AG08395 (cell line): ENCODE measurements around the gene IFNW1.

ENCODE experiments used
- DNase-seq: peaks from one replicate; pipeline ENCODE4 v3.0.0; 2012; ENCODE audit warnings: mixed read lengths, low spot score

IFNW1 gene

DNA sequence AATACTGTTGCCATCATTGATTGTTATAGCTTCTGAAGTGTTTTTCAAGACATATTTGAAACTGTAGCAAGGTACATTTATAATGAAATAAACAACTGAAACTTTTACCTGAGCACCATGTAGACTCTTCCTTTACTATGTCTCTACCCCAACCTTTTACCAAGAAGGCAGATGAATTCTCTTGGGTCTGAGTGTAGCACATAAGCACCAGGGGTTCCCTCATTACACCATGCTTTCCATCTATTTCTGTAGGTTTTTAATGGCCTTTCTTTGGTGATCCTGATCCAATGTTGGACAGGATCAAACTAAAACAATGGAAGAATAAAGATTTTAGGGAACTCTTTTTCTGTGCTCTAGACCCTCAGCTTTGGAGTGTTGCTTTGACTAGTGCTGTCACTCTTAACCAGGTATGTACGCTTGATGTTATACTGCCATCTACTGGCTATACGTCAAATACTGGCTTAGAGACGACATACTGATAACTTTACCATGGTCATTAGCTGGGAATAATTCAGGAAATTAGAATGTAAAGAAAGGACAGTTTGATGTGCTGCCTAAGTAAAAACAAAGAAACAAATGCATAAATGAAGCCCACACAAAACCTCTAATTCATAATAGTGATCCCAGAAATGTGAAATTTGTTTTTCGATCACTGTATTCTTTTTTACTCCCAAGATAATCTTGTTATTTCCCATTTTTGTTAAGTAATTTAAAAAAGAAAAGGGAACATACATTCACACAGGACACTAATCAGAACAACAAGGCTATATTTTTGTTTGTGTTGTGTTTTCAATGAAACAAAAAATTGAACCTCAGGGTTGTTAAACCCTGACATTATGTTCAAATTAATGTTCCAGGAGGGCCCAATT, 30.7 kb downstream of the IFNW1 start:
- peak; percentile 61 for DNase-seq

DNA sequence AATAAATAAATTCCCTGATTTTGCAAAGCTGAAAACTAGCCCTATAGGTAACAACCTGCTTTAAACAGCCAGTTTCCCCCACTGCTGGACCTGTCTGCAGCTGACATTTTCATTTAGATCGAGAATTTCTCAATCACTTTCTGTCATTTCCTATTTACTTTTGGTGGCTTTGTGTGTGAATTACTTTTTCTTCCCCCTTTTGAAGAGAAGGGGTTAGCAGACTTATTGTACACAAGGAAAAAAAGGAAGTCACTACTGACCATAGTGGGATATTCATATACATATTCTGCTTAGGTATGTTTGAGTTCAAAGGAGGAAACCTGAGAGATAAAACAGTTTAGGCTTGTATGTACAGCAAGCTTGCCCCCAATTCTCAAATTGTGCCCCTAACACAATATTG, 36.8 kb downstream of the IFNW1 start:
- no peak for DNase-seq

DNA sequence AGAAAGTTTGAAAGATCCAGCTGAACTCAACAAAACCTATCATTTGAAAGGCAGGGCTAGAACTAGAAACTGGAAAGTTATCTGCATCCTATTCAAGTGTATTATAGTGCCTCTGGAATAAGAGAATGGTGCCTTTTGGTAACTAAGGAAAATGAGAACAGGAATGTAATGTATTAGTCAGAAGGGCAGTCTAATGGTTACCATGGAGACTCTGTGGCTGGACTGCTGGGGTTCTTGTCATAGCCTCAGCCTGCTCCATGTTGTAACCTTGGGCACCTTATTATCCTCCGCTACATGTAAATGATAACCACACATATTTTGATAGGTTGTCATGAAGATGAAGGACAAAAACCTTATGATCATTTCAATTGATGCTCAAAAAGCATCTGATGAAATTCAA, 39.3 kb downstream of the IFNW1 start:
- peak; percentile 17 for DNase-seq

DNA sequence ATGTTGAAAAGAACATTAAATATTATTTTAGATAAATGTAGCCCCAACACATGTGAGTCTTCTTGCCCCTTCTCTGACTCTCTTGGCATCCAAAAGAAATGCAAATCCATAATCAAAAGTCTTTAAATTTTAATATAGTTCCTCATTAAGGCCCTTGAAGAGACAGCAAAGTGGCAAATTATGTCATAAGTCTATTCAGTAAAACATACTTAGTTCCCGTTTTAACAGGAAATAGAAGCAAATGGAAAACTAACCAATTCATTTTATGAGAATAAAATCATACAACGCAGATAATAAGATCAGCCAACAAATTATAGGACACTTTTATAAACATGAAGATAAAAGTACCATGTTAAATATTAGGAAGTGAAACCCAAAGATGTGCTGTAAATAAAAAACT, 43.8 kb downstream of the IFNW1 start:
- no peak for DNase-seq

DNA sequence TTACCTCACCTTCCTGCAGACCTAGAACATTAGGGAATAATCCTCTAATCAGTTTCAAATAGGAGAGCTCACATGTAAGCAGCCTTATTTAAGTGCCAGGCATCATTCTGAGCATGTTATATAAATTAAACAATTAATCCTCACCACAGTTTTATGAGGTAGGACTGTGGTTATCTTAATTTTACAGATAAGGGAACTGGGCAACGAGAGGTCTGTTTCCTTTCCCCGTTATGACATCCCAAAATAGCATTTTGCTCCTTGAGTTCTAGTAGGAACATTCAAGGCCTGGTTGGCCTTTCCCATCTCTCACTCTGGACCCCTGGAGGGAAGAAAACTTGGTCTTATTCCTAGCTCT, 44.8 kb downstream of the IFNW1 start:
- no peak for DNase-seq

DNA sequence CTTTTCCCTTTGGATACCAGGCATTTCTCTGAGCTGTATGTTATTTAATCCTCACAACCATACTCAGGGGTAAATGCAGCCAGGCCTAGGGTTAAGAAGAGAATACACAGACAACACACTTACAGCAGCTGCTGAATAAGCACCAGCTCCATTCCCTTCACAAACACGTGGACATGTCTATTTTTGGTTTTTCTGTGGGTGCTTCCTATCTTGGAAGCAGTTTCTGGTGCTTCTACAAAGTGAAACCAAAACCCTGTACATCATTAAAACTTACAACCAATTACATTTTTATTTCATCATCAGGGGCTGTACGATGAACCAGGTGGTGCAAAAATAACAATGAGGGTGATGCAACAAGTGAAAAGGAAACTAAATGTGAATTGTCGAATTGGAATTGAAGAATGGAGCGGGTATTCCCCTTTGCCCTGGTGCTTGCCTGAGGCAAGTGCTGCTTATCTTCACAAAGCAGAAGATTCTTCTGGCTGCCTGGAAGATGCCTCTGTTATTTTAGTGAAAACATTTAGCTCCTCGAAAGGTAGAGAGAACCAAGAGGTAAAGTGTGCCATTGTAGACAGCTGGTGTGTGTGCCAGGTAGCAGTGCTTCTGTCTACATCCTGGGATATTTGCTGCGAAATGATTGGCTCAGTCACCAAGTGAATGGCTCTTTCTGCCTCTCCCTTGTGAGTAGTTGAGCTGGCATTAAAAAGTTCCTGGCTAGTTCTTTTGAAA, 45.3 kb downstream of the IFNW1 start:
- peak; percentile 25 for DNase-seq

DNA sequence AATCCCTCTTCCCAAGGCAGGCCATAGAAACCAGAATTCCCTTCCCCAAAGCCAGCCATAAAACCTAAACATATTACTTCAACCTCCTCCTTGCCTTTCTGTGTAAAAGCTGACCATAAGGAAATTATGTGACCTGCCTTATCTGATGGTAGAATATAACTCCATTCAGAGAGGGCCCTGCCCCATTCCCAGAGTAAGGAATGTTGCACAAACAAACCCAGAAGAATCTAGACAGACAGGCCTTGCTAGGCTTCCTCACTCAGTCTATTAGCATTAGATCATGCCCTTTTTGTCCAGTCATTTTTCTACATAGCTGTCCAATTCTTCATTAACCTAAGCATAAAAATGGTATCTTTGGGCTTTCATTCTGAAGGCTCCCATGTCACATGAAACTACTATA, 46.1 kb downstream of the IFNW1 start:
- no peak for DNase-seq
